GM21447 (cell line): ENCODE results near the gene SYNE4.
"Not testable (repeated sequence)": the region's sequence is repeated elsewhere in the genome, so short reads cannot be mapped to it uniquely, and the experiment has no call there.

Source experiments
- ATAC-seq: cut with Tn5 transposase; IDR thresholded peaks from one replicate; pipeline ENCODE4 v1.9.1; 2021; ENCODE audit not compliant: unreplicated experiment

SYNE4 gene

GRCh38 chr19:35990771-35991730 is 17.6 kb downstream of the SYNE4 start:
- ATAC-seq: no peak

- ATAC-seq: no peak
These were observed 18.5 kb downstream of the SYNE4 start for GRCh38 chr19:35990156-35990555.

GRCh38 chr19:35988824-35989223 is 19.8 kb downstream of the SYNE4 start:
- no peak for ATAC-seq

GRCh38 chr19:35987571-35987896 is 21.1 kb downstream of the SYNE4 start:
- no peak for ATAC-seq

GRCh38 chr19:35986664-35987570 is 21.7 kb downstream of the SYNE4 start:
- no peak for ATAC-seq

GRCh38 chr19:35986111-35986510 is 22.5 kb downstream of the SYNE4 start:
- no peak for ATAC-seq

- ATAC-seq: no peak
These were observed 25.4 kb downstream of the SYNE4 start for GRCh38 chr19:35983177-35983576.

- ATAC-seq: not testable (repeated sequence)
These were observed 27.6 kb downstream of the SYNE4 start for GRCh38 chr19:35980997-35981396.

GRCh38 chr19:35978832-35979365 is 29.7 kb downstream of the SYNE4 start:
- no peak for ATAC-seq

- ATAC-seq: no peak
These were observed 30.3 kb downstream of the SYNE4 start for GRCh38 chr19:35978271-35978670.

- no peak for ATAC-seq
These were observed 31.0 kb downstream of the SYNE4 start for GRCh38 chr19:35977446-35978222.

GRCh38 chr19:35975608-35976214 is 32.9 kb downstream of the SYNE4 start:
- ATAC-seq: no peak

- no peak for ATAC-seq
These were observed 35.1 kb downstream of the SYNE4 start for GRCh38 chr19:35973487-35973886.

- ATAC-seq: no peak
These were observed 41.8 kb downstream of the SYNE4 start for GRCh38 chr19:35966771-35967170.

- no peak for ATAC-seq
These were observed 45.1 kb downstream of the SYNE4 start for GRCh38 chr19:35963514-35963913.

- ATAC-seq: no peak
These were observed 48.1 kb downstream of the SYNE4 start for GRCh38 chr19:35960432-35960972.

GRCh38 chr19:35959968-35960320 is 48.7 kb downstream of the SYNE4 start:
- ATAC-seq: no peak

- ATAC-seq: no peak
These were observed 49.3 kb downstream of the SYNE4 start for GRCh38 chr19:35959040-35959967.

- no peak for ATAC-seq
These were observed 50.0 kb downstream of the SYNE4 start for GRCh38 chr19:35958660-35959039.
